HPDE6-E6E7 (cell line): ENCODE data around the gene PLEKHG5.
A peak's percentile ranks its signal among the peaks of the same experiment; 100 is the strongest.
"Not testable (repeated sequence)": the region's sequence is repeated elsewhere in the genome, so short reads cannot be mapped to it uniquely, and the experiment has no call there.

Experiments
- DNase-seq: peaks from one replicate; pipeline ENCODE4 v3.0.0; 2011; ENCODE audit warnings: missing footprints; ENCODE audit errors: extremely low spot score

PLEKHG5 gene

GRCh38 chr1:6496890-6497214 lies 5.4 kb upstream of the PLEKHG5 start:
- DNase-seq = no peak

- DNase-seq = no peak
Measured at GRCh38 chr1:6496365-6496721, 4.9 kb upstream of the PLEKHG5 start.

GRCh38 chr1:6495540-6496364 lies 4.3 kb upstream of the PLEKHG5 start:
- DNase-seq = no peak

- DNase-seq = no peak
Measured at GRCh38 chr1:6495041-6495441, 3.6 kb upstream of the PLEKHG5 start.

- no peak for DNase-seq
Measured at GRCh38 chr1:6494627-6495026, 3.2 kb upstream of the PLEKHG5 start.

GRCh38 chr1:6493834-6494223 lies 2.4 kb upstream of the PLEKHG5 start:
- DNase-seq = not testable (repeated sequence)

GRCh38 chr1:6491966-6492365 lies 499 bp upstream of the PLEKHG5 start:
- DNase-seq = no peak

GRCh38 chr1:6491081-6491449 lies 402 bp downstream of the PLEKHG5 start:
- DNase-seq = no peak

- DNase-seq = no peak
Measured at GRCh38 chr1:6490181-6491080, 1.0 kb downstream of the PLEKHG5 start.

GRCh38 chr1:6489799-6490180 lies 1.7 kb downstream of the PLEKHG5 start:
- peak; percentile 81 for DNase-seq

- no peak for DNase-seq
Measured at GRCh38 chr1:6489383-6489765, 2.1 kb downstream of the PLEKHG5 start.

- peak; percentile 89 for DNase-seq
Measured at GRCh38 chr1:6488602-6489382, 2.7 kb downstream of the PLEKHG5 start.

- no peak for DNase-seq
Measured at GRCh38 chr1:6487804-6488484, 3.5 kb downstream of the PLEKHG5 start.

- DNase-seq = peak; percentile 75
Measured at GRCh38 chr1:6486433-6487011, 4.9 kb downstream of the PLEKHG5 start.

GRCh38 chr1:6485168-6486101 lies 6.0 kb downstream of the PLEKHG5 start:
- no peak for DNase-seq

- DNase-seq = no peak
Measured at GRCh38 chr1:6484826-6485167, 6.7 kb downstream of the PLEKHG5 start.

- no peak for DNase-seq
Measured at GRCh38 chr1:6483761-6484117, 7.7 kb downstream of the PLEKHG5 start.

GRCh38 chr1:6483017-6483760 lies 8.3 kb downstream of the PLEKHG5 start:
- no peak for DNase-seq

- no peak for DNase-seq
Measured at GRCh38 chr1:6481820-6482219, 9.6 kb downstream of the PLEKHG5 start.
